ENCODE data around the gene SLC25A1. TPM values are rescaled to one million over a fixed set of nuclear protein-coding genes. Genes with fewer than 3 reads are reported as not detected.
A peak's percentile ranks its signal among the peaks of the same experiment; 100 is the strongest.

SLC25A1 gene
- total RNA-seq, 1 donor from 2014 or later = 19.3 TPM

- no peak for DNase-seq (ENCODE audit: low spot score)
These were observed 3.4 kb upstream of the SLC25A1 start for GRCh38 chr22:19181786-19182471.

GRCh38 chr22:19180740-19181410 is 2.3 kb upstream of the SLC25A1 start:
- DNase-seq (ENCODE audit: low spot score) = no peak

DNA sequence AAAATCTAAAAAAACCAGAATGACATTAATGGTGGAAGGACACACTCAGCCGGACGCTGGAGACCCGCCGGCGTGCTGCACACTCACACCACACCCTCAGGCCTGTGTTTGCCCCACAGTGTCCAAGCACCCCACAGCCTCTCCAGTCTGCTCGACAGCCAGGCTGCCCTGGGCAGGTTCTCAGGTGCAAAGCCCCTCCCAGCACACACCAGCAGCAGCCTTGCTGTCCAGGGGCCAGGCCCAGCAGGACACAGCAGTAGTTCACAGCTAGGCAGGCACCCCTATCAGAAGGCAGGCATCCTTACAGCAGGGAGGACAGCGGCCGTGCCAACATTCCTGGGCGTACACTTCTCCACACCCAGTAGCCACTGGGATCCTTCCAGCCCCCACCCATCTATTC is 1.7 kb upstream of the SLC25A1 start:
- no peak for DNase-seq (ENCODE audit: low spot score)

DNA sequence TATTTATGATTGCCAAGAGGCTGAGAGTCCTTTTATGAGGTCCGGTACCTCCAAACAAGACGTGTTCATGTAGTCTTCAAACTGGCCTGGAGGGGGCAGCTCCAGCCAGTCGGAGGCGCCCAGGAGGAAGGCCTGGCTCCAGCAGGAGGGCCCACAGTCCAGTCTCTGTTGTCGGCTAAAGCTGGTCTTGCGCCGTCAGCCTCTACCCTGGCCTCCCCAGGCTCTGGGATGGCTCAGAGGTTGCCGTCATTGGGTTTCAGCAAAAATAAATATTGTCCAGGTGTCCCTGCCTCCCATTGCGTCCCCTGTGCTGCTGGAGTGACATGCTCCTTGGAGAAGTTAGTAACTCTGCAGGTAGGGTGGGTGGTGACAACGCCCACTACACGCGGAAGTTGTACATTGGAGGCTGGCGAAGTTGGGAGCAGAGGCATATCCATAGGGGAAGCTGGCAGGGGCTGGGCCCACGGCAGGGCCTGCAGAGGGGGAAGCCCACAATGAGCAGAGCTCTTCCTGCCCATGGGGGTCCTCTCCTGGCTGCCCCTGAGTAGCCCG is 1.0 kb upstream of the SLC25A1 start:
- peak; percentile 86 for DNase-seq (ENCODE audit: low spot score)

GRCh38 chr22:19178065-19178656 is 375 bp downstream of the SLC25A1 start:
- peak; percentile 69 for DNase-seq (ENCODE audit: low spot score)

DNA sequence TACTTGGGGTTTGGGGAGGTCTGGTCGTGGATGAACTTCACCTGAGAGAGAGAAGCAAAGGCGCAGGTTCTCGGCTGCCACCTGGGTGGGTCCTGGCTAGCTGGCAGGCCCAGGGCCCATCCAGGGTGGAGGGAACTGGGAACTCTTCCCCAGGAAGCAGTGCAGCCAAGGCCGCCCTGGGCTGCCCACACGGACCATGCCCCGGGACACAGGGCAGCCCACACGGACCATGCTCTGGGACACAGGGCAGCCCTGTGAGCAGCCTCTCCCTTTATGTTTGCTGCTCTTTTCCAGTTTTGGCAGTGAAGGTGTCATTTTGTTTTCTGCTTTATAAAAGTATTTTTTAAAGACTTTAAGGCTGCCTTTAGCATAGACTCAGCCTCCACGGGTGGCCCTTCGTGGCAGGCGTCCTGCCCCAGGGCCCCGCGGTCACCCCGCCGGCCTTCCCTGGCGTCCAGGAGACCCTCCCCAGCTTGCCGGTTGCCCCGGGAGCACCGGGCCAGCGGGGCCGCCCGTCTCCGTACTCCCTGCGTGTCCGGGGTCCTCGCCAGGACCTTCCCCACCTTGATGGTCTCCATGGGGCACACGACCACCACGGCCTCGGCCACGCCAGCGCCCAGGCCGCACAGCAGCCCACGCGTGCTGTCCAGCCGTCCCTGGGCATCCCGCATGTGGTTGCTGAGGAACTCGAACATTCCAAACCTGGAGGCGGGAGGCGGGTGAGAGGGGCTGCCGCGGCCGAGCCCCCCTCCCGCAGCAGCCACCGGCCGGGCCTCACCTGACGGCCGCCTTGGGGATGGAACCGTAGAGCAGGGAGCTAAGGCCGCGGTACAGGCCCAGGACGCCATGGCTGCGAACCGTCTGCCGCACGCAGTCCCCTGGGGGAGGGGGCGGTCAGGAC is 1.1 kb downstream of the SLC25A1 start:
- DNase-seq (ENCODE audit: low spot score) = no peak

- DNase-seq (ENCODE audit: low spot score) = no peak
These were observed 1.8 kb downstream of the SLC25A1 start for GRCh38 chr22:19176732-19177131.

GRCh38 chr22:19176175-19176643 is 2.3 kb downstream of the SLC25A1 start:
- DNase-seq (ENCODE audit: low spot score) = no peak

DNA sequence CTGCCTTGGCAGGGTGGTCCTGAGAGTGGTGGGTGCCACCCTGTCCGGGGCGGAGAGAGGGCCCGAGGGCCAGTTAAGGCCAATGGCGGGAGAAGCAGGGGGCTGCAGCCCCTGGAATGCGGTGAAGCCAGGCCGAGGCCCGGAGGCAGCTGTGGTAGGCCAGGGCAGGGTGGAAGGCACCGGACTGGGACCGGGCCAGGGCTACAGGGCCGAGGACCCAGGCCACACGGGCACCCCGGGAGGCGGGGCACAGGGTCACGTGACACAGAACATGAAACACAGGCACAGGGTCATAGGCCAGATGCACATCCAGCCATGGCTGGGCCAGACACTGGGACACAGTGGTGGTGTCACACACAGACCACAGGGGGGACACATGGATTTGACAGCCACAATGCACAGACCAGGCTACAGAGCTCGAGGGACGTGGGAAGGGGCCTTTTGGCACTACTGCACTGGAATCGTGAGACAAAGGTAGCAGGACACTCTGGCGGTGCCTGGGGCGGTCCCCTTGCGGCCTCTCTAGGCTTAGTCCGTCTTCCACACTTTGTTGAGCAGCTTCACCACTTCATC is 2.8 kb downstream of the SLC25A1 start:
- DNase-seq (ENCODE audit: low spot score) = no peak

GRCh38 chr22:19175026-19175601 is 3.4 kb downstream of the SLC25A1 start:
- no peak for DNase-seq (ENCODE audit: low spot score)

DNA sequence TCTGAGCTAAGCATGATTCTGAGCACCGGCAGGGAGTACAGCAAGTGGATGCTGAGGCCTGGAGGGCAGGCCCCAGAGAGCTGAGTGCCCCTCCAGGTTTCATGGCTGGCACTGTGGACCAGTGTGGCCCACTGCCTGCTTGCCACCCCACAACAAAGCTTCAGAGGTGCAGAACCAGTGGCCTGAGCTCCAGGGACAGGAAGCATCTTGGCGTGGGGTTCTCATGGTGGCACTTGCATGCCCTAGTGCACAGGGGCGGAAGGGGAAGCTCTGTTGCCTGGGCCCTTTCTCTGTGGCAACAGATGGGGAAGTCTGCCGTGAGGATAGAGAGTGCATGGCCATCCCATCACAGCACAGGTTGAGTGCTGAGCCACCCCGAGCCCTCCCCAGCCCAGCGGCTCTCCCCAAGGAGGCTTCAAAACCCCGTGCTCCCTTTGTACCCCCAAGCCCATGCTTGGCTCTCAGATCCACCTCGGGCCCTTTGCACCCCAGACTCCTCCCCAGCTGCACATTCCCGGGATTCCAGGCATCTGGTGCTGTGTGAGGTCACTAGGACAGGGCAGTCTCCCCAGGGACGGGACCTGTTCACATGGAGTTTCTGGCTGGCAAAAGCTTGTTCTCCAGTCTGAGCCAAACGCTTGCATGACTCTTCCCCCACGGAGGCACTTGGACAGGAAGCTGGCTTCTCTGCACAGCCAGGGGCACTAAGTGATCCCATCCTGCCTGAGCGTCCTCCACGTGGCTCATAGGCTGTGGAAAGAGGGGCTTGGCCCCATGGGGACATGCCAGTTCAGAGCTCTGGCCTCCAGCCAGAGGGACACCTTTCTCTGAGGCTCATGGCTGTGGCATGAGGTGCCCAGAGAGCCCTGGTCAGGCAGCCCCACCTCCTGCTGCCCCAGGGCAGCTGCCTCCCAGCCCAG is 4.2 kb downstream of the SLC25A1 start:
- no peak for DNase-seq (ENCODE audit: low spot score)

- DNase-seq (ENCODE audit: low spot score) = no peak
These were observed 5.2 kb downstream of the SLC25A1 start for GRCh38 chr22:19173047-19174035.

DNA sequence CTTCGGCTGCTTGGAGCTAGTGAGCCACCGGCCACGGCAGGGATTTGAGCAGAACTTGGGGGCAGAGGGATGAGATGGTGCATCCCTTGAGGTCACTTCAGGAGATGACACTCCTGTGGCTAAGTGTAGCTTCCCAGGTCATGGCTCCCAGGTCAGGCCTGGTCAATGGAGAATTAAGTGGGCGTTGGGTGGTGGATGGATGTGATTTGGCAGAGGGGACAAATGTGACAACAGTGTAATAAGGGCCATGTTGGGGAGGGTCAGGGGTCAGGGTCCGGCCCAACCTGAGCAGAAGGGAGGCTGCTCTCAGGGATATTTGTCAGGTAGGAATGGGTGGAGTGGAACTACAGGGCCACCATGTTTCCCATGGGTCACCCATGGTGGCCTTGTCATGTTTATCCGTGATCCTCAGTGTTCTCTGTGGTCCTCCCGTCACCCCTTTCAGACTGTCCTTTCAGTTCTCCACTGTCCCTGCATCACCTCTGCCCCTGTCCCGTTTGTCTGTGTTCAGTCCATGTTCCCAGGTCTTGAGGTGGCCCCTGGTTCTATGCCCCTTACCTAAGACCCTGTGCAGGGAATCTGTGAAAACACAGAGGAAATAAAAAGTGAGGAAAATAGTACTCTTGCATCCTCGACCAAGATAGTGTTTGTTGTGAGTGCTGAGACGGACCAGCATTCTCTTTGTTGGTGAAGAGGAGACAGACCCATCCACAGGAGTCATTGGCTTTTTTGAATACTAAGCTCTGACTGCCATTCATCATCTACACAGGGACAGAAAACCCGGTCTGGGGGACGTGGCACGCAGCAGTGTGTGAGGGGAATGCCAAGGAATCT is 6.1 kb downstream of the SLC25A1 start:
- no peak for DNase-seq (ENCODE audit: low spot score)

- DNase-seq (ENCODE audit: low spot score) = no peak
These were observed 8.6 kb downstream of the SLC25A1 start for GRCh38 chr22:19169947-19170318.

DNA sequence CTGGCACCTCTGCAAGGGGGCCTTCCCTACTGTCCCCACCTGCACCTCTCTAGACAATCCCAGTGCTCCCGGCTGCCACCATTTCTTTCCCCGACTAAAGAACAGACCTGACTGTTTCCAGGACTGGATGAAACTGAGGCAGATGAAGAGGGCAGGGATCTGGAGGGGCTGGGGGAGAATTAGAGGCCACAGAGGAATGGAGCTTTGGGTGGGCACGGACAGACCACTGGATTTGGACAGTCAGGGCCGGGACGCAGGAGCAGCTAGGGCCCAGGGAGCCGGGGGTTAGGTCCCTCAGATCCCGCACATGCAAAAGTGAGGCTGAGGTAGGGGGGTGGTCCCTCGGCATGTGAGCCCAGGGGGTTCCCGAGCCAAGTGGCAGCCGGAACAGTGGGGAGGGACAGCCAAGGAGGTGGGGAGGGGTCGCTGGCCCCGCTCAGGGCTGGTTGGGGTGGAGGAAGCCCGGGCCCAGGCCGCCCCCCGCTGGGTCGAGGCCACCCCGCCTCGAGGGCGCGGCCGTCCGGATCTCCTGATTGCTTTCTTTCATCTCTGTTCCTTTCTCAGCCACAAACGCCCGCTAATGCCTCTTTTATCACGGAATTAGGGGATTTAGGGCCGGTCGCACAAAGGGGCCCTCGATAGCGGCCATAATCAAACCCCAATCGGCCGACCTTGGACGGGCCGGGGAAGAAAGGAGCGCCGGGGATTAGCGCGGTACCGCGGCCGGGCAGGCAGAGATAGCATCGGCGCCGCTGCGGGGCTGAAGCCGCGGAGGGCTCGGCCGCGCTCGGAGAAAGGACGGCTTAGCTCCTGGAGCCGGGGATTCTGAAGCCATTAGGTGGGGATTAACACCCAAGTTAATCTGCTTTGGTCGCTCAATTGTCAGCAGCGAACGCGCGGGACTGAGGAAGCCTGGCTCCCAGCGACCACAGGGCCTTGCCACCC is 9.3 kb downstream of the SLC25A1 start:
- no peak for DNase-seq (ENCODE audit: low spot score)

- no peak for DNase-seq (ENCODE audit: low spot score)
These were observed 10.2 kb downstream of the SLC25A1 start for GRCh38 chr22:19168088-19168890.
